ENCODE data around the gene CELSR1.
"Not testable (repeated sequence)": the region's sequence is repeated elsewhere in the genome, so short reads cannot be mapped to it uniquely, and the experiment has no call there.

CELSR1 gene

GRCh38 chr22:46532416-46532815 lies 5.0 kb downstream of the CELSR1 start:
- no peak for DNase-seq

- no peak for DNase-seq
Observed at GRCh38 chr22:46531581-46532175, 5.7 kb downstream of the CELSR1 start.

GRCh38 chr22:46528121-46528610 lies 9.3 kb downstream of the CELSR1 start:
- DNase-seq = no peak

GRCh38 chr22:46526244-46526839 lies 11.1 kb downstream of the CELSR1 start:
- DNase-seq = no peak

- DNase-seq = no peak
Observed at GRCh38 chr22:46525389-46526243, 11.8 kb downstream of the CELSR1 start.

- DNase-seq = no peak
Observed at GRCh38 chr22:46524203-46524740, 13.1 kb downstream of the CELSR1 start.

- DNase-seq = no peak
Observed at GRCh38 chr22:46522797-46523196, 14.6 kb downstream of the CELSR1 start.

GRCh38 chr22:46521994-46522393 lies 15.4 kb downstream of the CELSR1 start:
- DNase-seq = no peak

- no peak for DNase-seq
Observed at GRCh38 chr22:46520880-46521279, 16.5 kb downstream of the CELSR1 start.

- DNase-seq = no peak
Observed at GRCh38 chr22:46519377-46519776, 18.0 kb downstream of the CELSR1 start.

- no peak for DNase-seq
Observed at GRCh38 chr22:46518542-46519325, 18.7 kb downstream of the CELSR1 start.

- no peak for DNase-seq
Observed at GRCh38 chr22:46518038-46518437, 19.4 kb downstream of the CELSR1 start.

- DNase-seq = no peak
Observed at GRCh38 chr22:46517255-46517761, 20.1 kb downstream of the CELSR1 start.

GRCh38 chr22:46516638-46517037 lies 20.8 kb downstream of the CELSR1 start:
- no peak for DNase-seq

GRCh38 chr22:46516112-46516487 lies 21.3 kb downstream of the CELSR1 start:
- DNase-seq = not testable (repeated sequence)

- no peak for DNase-seq
Observed at GRCh38 chr22:46515208-46516111, 22.0 kb downstream of the CELSR1 start.

GRCh38 chr22:46514592-46515207 lies 22.7 kb downstream of the CELSR1 start:
- DNase-seq = no peak

- DNase-seq = no peak
Observed at GRCh38 chr22:46513908-46514550, 23.4 kb downstream of the CELSR1 start.

GRCh38 chr22:46512683-46513082 lies 24.7 kb downstream of the CELSR1 start:
- DNase-seq = no peak

GRCh38 chr22:46512039-46512370 lies 25.4 kb downstream of the CELSR1 start:
- no peak for DNase-seq

Measured in NCI-H748 treated with DMSO at 0.1 percent for 48 hours (cell line).